NOMO-1 treated with dmso at 0.1 percent for 144 hours (cell line): ENCODE data around the gene AKAP10.
"Not testable (repeated sequence)": the region's sequence is repeated elsewhere in the genome, so short reads cannot be mapped to it uniquely, and the experiment has no call there.

Experiments
- DNase-seq: peaks from one replicate; lab custom pipeline; 2025; ENCODE audit not compliant: unreplicated experiment; lab: John Stamatoyannopoulos, UW

AKAP10 gene

GRCh38 chr17:19935169-19935568 lies 42.5 kb downstream of the AKAP10 start:
- DNase-seq = no peak

- DNase-seq = no peak
These were observed 44.0 kb downstream of the AKAP10 start for GRCh38 chr17:19933628-19934027.

- no peak for DNase-seq
These were observed 44.4 kb downstream of the AKAP10 start for GRCh38 chr17:19933221-19933620.

- DNase-seq = no peak
These were observed 49.3 kb downstream of the AKAP10 start for GRCh38 chr17:19928299-19928698.

GRCh38 chr17:19915245-19915978 lies 62.2 kb downstream of the AKAP10 start:
- DNase-seq = no peak

- DNase-seq = no peak
These were observed 66.6 kb downstream of the AKAP10 start for GRCh38 chr17:19911033-19911432.

GRCh38 chr17:19909139-19909538 lies 68.5 kb downstream of the AKAP10 start:
- DNase-seq = no peak

GRCh38 chr17:19905502-19905901 lies 72.1 kb downstream of the AKAP10 start:
- no peak for DNase-seq

- no peak for DNase-seq
These were observed 72.7 kb downstream of the AKAP10 start for GRCh38 chr17:19904924-19905323.

GRCh38 chr17:19904412-19904811 lies 73.2 kb downstream of the AKAP10 start:
- DNase-seq = no peak

GRCh38 chr17:19900809-19901208 lies 76.8 kb downstream of the AKAP10 start:
- no peak for DNase-seq

GRCh38 chr17:19897903-19898302 lies 79.7 kb downstream of the AKAP10 start:
- no peak for DNase-seq

- DNase-seq = no peak
These were observed 80.4 kb downstream of the AKAP10 start for GRCh38 chr17:19897090-19897837.

- DNase-seq = no peak
These were observed 80.9 kb downstream of the AKAP10 start for GRCh38 chr17:19896679-19897078.

GRCh38 chr17:19890554-19890953 lies 87.1 kb downstream of the AKAP10 start:
- not testable (repeated sequence) for DNase-seq

- not testable (repeated sequence) for DNase-seq
These were observed 87.6 kb downstream of the AKAP10 start for GRCh38 chr17:19890001-19890400.

GRCh38 chr17:19886116-19886515 lies 91.5 kb downstream of the AKAP10 start:
- DNase-seq = no peak

GRCh38 chr17:19883537-19884215 lies 94.0 kb downstream of the AKAP10 start:
- no peak for DNase-seq

GRCh38 chr17:19880393-19880792 lies 97.2 kb downstream of the AKAP10 start:
- DNase-seq = no peak

GRCh38 chr17:19877364-19877945 lies 100.2 kb downstream of the AKAP10 start:
- no peak for DNase-seq

- DNase-seq = peak; percentile 87
These were observed 101.0 kb downstream of the AKAP10 start for GRCh38 chr17:19876529-19877161.
